ENCODE results near the gene G0S2. TPM values are rescaled to one million over a fixed set of nuclear protein-coding genes. Genes with fewer than 3 reads are reported as not detected.

G0S2 gene
- total RNA-seq, 1 experiment from 2014 or later, result 0.35 TPM

GRCh38 chr1:209645574-209646452, 29.4 kb upstream of the G0S2 start:
- Histone ChIP-seq H3K9me3 (ENCODE audit: control insufficient read depth, low read depth, low read length) (no peaks in the 10 kb centered on the region), H3K23me2 (ENCODE audit: insufficient read length, low read depth, low read length, poor library complexity, severe bottlenecking) (no peaks in the 10 kb centered on the region), H3K27me3 (ENCODE audit: insufficient read depth, low read length) (no peaks in the 10 kb centered on the region), H2BK20ac (ENCODE audit: low read depth, low read length, poor library complexity, severe bottlenecking) (no peak overlapping the region), H3K9ac (ENCODE audit: extremely low read depth, insufficient read length, low read length) (no peak overlapping the region), H4K8ac (replicated peaks; ENCODE audit: insufficient read length, low read depth, low read length) (no peak overlapping the region), H2BK15ac (ENCODE audit: low read depth, low read length) (no peak overlapping the region), H2AFZ (ENCODE audit: low read length) (no peak overlapping the region), H3K79me1 (ENCODE audit: insufficient read depth, low read depth, low read length, poor library complexity, severe bottlenecking) (no peaks in the 10 kb centered on the region), H3T11ph (ENCODE audit: low read length) (no peak overlapping the region), H3K56ac (ENCODE audit: insufficient read length, low read depth, low read length) (no peak overlapping the region), H4K5ac (ENCODE audit: insufficient read length, low read depth, low read length) (no peak overlapping the region), H4K91ac (ENCODE audit: insufficient read length, low read depth, low read length) (no peak overlapping the region), H4K20me1 (ENCODE audit: control insufficient read depth, insufficient read depth, insufficient read length) (no peaks in the 10 kb centered on the region), H3K4me1 (ENCODE audit: insufficient read depth, low read length) (no peaks in the 10 kb centered on the region), H3K23ac (ENCODE audit: insufficient read length, low read depth, low read length) (no peak overlapping the region), H3K27ac (ENCODE audit: insufficient read length, low read depth, low read length) (no peak overlapping the region), H3K79me2 (ENCODE audit: insufficient read depth, low read length) (no peaks in the 10 kb centered on the region), H2AK5ac (ENCODE audit: insufficient read length, low read length) (no peak overlapping the region), H3K4me2 (ENCODE audit: insufficient read depth, insufficient read length, low read length) (no peak overlapping the region), H2BK12ac (ENCODE audit: insufficient read length, low read depth, low read length) (no peak overlapping the region), H3K14ac (ENCODE audit: insufficient read depth, low read length) (no peak overlapping the region), H3K4ac (ENCODE audit: low read depth, low read length) (no peak overlapping the region), H2BK5ac (ENCODE audit: insufficient read length, low read length) (no peak overlapping the region), H3K18ac (ENCODE audit: insufficient read length, low read depth, low read length) (no peak overlapping the region), H2BK120ac (ENCODE audit: low read depth, low read length, poor library complexity, severe bottlenecking) (no peak overlapping the region)
- Mint-ChIP-seq H3K27me3 (ENCODE audit: low read depth) (peaks cover 4% of the 10 kb centered on the region), H3K9me3 (no peaks in the 10 kb centered on the region), H3K36me3 (ENCODE audit: insufficient read depth in 1 of 3, low read depth in 3 of 3) (no peaks in the 10 kb centered on the region; a peak in 1 of 7 replicates), H3K4me1 (peaks cover 5 to 8% of the 10 kb centered on the region in 2 experiments), H3K27ac (no peak overlapping the region), H3K4me3 (no peak overlapping the region)
- no peak for TF ChIP-seq CTCF (conservative IDR thresholded peaks at IDR 0.05)
- no CpG with 5 or more reads among the region's 16 CpGs for WGBS (ENCODE audit: extremely low coverage, insufficient read length, low lambda C conversion rate)
- no peak for DNase-seq
